NCI-H146 (cell line): ENCODE measurements around the gene TTN.

ENCODE experiments used
- DNase-seq: peaks from one replicate; lab custom pipeline; 2025; lab: John Stamatoyannopoulos, UW

TTN gene

GRCh38 chr2:178734518-178734917 lies 72.7 kb downstream of the TTN start:
- DNase-seq = no peak

GRCh38 chr2:178733975-178734374 lies 73.2 kb downstream of the TTN start:
- DNase-seq = no peak

GRCh38 chr2:178732913-178733312 lies 74.3 kb downstream of the TTN start:
- no peak for DNase-seq

GRCh38 chr2:178731300-178731699 lies 75.9 kb downstream of the TTN start:
- no peak for DNase-seq

- no peak for DNase-seq
These were observed 77.2 kb downstream of the TTN start for GRCh38 chr2:178730049-178730448.

- DNase-seq = no peak
These were observed 83.4 kb downstream of the TTN start for GRCh38 chr2:178723786-178724346.

- no peak for DNase-seq
These were observed 84.9 kb downstream of the TTN start for GRCh38 chr2:178722296-178722695.

- no peak for DNase-seq
These were observed 88.2 kb downstream of the TTN start for GRCh38 chr2:178718988-178719387.

GRCh38 chr2:178718283-178718682 lies 88.9 kb downstream of the TTN start:
- DNase-seq = no peak

- no peak for DNase-seq
These were observed 90.8 kb downstream of the TTN start for GRCh38 chr2:178716394-178716793.

- no peak for DNase-seq
These were observed 91.9 kb downstream of the TTN start for GRCh38 chr2:178715366-178715765.

GRCh38 chr2:178707476-178707875 lies 99.7 kb downstream of the TTN start:
- no peak for DNase-seq

GRCh38 chr2:178704876-178705275 lies 102.3 kb downstream of the TTN start:
- no peak for DNase-seq

- DNase-seq = no peak
These were observed 104.9 kb downstream of the TTN start for GRCh38 chr2:178702361-178702760.

GRCh38 chr2:178700922-178701342 lies 106.3 kb downstream of the TTN start:
- DNase-seq = no peak

- no peak for DNase-seq
These were observed 107.1 kb downstream of the TTN start for GRCh38 chr2:178700136-178700535.

- DNase-seq = no peak
These were observed 114.4 kb downstream of the TTN start for GRCh38 chr2:178692845-178693244.

GRCh38 chr2:178689808-178690207 lies 117.4 kb downstream of the TTN start:
- no peak for DNase-seq

- no peak for DNase-seq
These were observed 123.3 kb downstream of the TTN start for GRCh38 chr2:178683877-178684276.

GRCh38 chr2:178681081-178681480 lies 126.1 kb downstream of the TTN start:
- DNase-seq = no peak

GRCh38 chr2:178679891-178680290 lies 127.3 kb downstream of the TTN start:
- DNase-seq = no peak

GRCh38 chr2:178677599-178677998 lies 129.6 kb downstream of the TTN start:
- no peak for DNase-seq

GRCh38 chr2:178676046-178676445 lies 131.2 kb downstream of the TTN start:
- no peak for DNase-seq

GRCh38 chr2:178674122-178674521 lies 133.1 kb downstream of the TTN start:
- no peak for DNase-seq

GRCh38 chr2:178666458-178666857 lies 140.8 kb downstream of the TTN start:
- DNase-seq = no peak
